PC-9 (cell line): ENCODE results near the gene PDE11A. TPM values are rescaled to one million over a fixed set of nuclear protein-coding genes. Genes with fewer than 3 reads are reported as not detected.
A peak's percentile ranks its signal among the peaks of the same experiment; 100 is the strongest.

Experiments used
- BruUV-seq: library from RNA; stranded (reverse); fragments of 400-500 nt; replicated peaks from 2 replicates; lab custom pipeline; 2021; lab: Mats Ljungman, UMichigan
- CTCF ChIA-PET: fragments of 300-600 bp; sonication (Branson Sonifier 250); formaldehyde crosslinking; loops from one replicate; lab custom pipeline; 2022; ENCODE audit warnings: antibody characterized with exemption; lab: Charles Lee
- POLR2A ChIA-PET: fragments of 300-600 bp; sonication (Branson Sonifier 250); formaldehyde crosslinking; loops from one replicate; lab custom pipeline; 2022; ENCODE audit warnings: antibody characterized with exemption; ENCODE audit not compliant: unreplicated experiment; lab: Charles Lee
- DNase-seq, 2 experiments: peaks; one replicate each; pipeline versions ENCODE4 v3.0.0 to v3.0.0-alpha.2; 2015 to 2022; ENCODE audit warnings: mixed read lengths in 1 of 2
- H2AFZ ChIP-seq: fragments of 200-600 bp; sonication (generic); 2 replicates; pipeline ENCODE4 v1.8.1; 2017; ENCODE audit warnings: antibody characterized with exemption
- H3F3A ChIP-seq: fragments of 200-600 bp; sonication (generic); 2 replicates; pipeline ENCODE4 v1.8.1; 2017; ENCODE audit warnings: antibody characterized with exemption, mild to moderate bottlenecking, low read depth; ENCODE audit not compliant: insufficient read depth
- H3K27ac ChIP-seq: fragments of 200-600 bp; sonication (generic); 2 replicates; pipeline ENCODE4 v1.6.1; 2016; ENCODE audit warnings: mixed run types
- H3K27me3 ChIP-seq: fragments of 200-600 bp; sonication (generic); 2 replicates; pipeline ENCODE4 v1.6.1; 2016; ENCODE audit warnings: low read depth, mixed run types; ENCODE audit not compliant: insufficient read depth
- H3K36me3 ChIP-seq: fragments of 200-600 bp; sonication (generic); 2 replicates; pipeline ENCODE4 v1.6.1; 2016; ENCODE audit warnings: low read depth, mixed run types
- H3K4me1 ChIP-seq: fragments of 200-600 bp; sonication (generic); replicated peaks from 2 replicates; pipeline ENCODE4 v1.6.1; 2016; ENCODE audit warnings: mixed run types; ENCODE audit not compliant: insufficient read depth
- H3K4me2 ChIP-seq: fragments of 200-600 bp; sonication (generic); 2 replicates; pipeline ENCODE4 v1.6.1; 2017; ENCODE audit warnings: mixed run types
- H3K4me3 ChIP-seq: fragments of 200-600 bp; sonication (generic); 2 replicates; pipeline ENCODE4 v1.6.1; 2016; ENCODE audit warnings: mixed run types
- H3K79me2 ChIP-seq: fragments of 200-600 bp; sonication (generic); 2 replicates; pipeline ENCODE4 v1.6.1; 2017; ENCODE audit warnings: low read depth, mixed run types
- H3K9me2 ChIP-seq: fragments of 200-600 bp; sonication (generic); 2 replicates; pipeline ENCODE4 v1.8.1; 2017; ENCODE audit warnings: mild to moderate bottlenecking; ENCODE audit not compliant: insufficient read depth
- H3K9me3 ChIP-seq: fragments of 200-600 bp; sonication (generic); 2 replicates; pipeline ENCODE4 v1.8.1; 2016; ENCODE audit warnings: low read depth; ENCODE audit not compliant: insufficient read depth
- H4K20me1 ChIP-seq: fragments of 200-600 bp; sonication (generic); 2 replicates; pipeline ENCODE4 v1.8.1; 2017; ENCODE audit not compliant: insufficient read depth
- CTCF ChIP-seq: fragments of 200-600 bp; sonication (generic); conservative IDR thresholded peaks from 2 replicates; pipeline ENCODE4 v1.6.1; 2017; ENCODE audit warnings: mixed run types, antibody characterized with exemption, mild to moderate bottlenecking, moderate library complexity
- EZH2 ChIP-seq: fragments of 200-600 bp; sonication (generic); IDR thresholded peaks from 2 replicates; pipeline ENCODE4 v1.8.0; 2017; ENCODE audit warnings: antibody characterized with exemption, low read depth
- intact Hi-C: fragments of 100-400 bp; cut with micrococcal nuclease; formaldehyde crosslinking; loops from one replicate; pipeline ENCODE4 v1.10.0; 2022; ENCODE audit not compliant: unreplicated experiment
- total RNA-seq: library from RNA; stranded (reverse); gene quantifications from 2 replicates; pipeline ENCODE4 v1.2.3, GENCODE V29; 2021

Gene PDE11A
- total RNA-seq, 1 experiment from 2014 or later: 1.4 TPM

DNA sequence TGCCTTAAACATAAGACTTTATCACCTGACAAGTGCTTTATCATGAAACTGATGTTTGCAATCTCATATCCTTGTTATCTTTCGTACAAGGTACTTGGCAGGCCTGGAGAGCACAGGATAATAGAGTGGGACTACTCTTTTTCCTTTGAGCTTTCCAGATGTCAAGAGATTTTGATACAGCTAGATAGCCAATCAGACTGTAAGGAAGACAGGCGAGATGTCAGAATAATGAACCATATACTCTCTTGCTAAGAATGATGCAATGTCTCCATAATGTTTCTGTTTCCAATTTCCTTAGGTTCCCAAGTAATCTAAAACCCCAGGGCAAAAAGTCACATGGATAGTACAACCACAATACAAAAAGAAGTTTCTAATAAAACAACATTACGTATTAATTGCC lies 313.1 kb downstream of the PDE11A start:
- H3K9me2 ChIP-seq: no peaks in the 10 kb centered on the region
- ChIA-PET CTCF (interaction anchor here (0.5 to 1.9 kb wide), 3 partner anchors 18 to 611 kb away, joined by 3 to 8 read pairs (median 3); no protein-coding TSS in a partner anchor), POLR2A (no interaction called here)
- TF ChIP-seq EZH2 (no peak), CTCF (no peak)
- no peak overlapping the region for H3K4me3 ChIP-seq
- H3K9me3 ChIP-seq: no peaks in the 10 kb centered on the region
- intact Hi-C loops: loop anchor here (1.0 to 10.0 kb wide), 6 partner anchors 342 to 1105 kb away; partner anchors contain the start of gene NFE2L2
- H3K79me2 ChIP-seq: no peaks in the 10 kb centered on the region
- H2AFZ ChIP-seq: no peak overlapping the region
- H3K27ac ChIP-seq: no peak overlapping the region
- BruUV-seq: no TSS peak
- H3K36me3 ChIP-seq: no peaks in the 10 kb centered on the region
- H3K27me3 ChIP-seq: no peaks in the 10 kb centered on the region
- no peaks in the 10 kb centered on the region for H3K4me1 ChIP-seq
- DNase-seq: no peak
- no peaks in the 10 kb centered on the region for H4K20me1 ChIP-seq
- H3F3A ChIP-seq: no peaks in the 10 kb centered on the region
- H3K4me2 ChIP-seq: no peak overlapping the region

GRCh38 chr2:177758591-177759371 lies 313.8 kb downstream of the PDE11A start:
- Histone ChIP-seq H3K4me1 (no peaks in the 10 kb centered on the region), H3K27me3 (no peaks in the 10 kb centered on the region), H3K9me3 (no peaks in the 10 kb centered on the region), H3K36me3 (no peaks in the 10 kb centered on the region), H3K9me2 (no peaks in the 10 kb centered on the region), H3K27ac (no peak overlapping the region), H3K4me2 (no peak overlapping the region), H3F3A (no peaks in the 10 kb centered on the region), H4K20me1 (no peaks in the 10 kb centered on the region), H3K4me3 (no peak overlapping the region), H2AFZ (no peak overlapping the region), H3K79me2 (no peaks in the 10 kb centered on the region)
- DNase-seq: peak in 1 of 2 experiments; percentile 53
- intact Hi-C loops: loop anchor here (1.0 to 10.0 kb wide), 6 partner anchors 341 to 1104 kb away; partner anchors contain the start of gene NFE2L2
- ChIA-PET CTCF (interaction anchor here (0.5 to 1.9 kb wide), 4 partner anchors 17 to 611 kb away, joined by 3 to 8 read pairs (median 6); no protein-coding TSS in a partner anchor), POLR2A (no interaction called here)
- no TSS peak for BruUV-seq
- TF ChIP-seq CTCF (peak; percentile 76), EZH2 (no peak)

GRCh38 chr2:177756336-177756735 lies 316.2 kb downstream of the PDE11A start:
- Histone ChIP-seq H3K27me3 (no peaks in the 10 kb centered on the region), H3K4me1 (no peaks in the 10 kb centered on the region), H3K4me3 (no peak overlapping the region), H3K27ac (no peak overlapping the region), H3K9me2 (no peaks in the 10 kb centered on the region), H3K9me3 (no peaks in the 10 kb centered on the region), H2AFZ (no peak overlapping the region), H3K36me3 (no peaks in the 10 kb centered on the region), H3F3A (no peaks in the 10 kb centered on the region), H4K20me1 (no peaks in the 10 kb centered on the region), H3K79me2 (no peaks in the 10 kb centered on the region), H3K4me2 (no peak overlapping the region)
- TF ChIP-seq CTCF: no peak
- ChIA-PET CTCF (no interaction called here), POLR2A (interaction anchor here (0.5 to 0.6 kb wide), 2 partner anchors 276 to 1122 kb away, joined by 16 to 20 read pairs; no protein-coding TSS in a partner anchor)
- no peak for DNase-seq
- no TSS peak for BruUV-seq
- intact Hi-C loops: loop anchor here (5.0 to 10.0 kb wide), 3 partner anchors 339 to 1102 kb away; partner anchors contain the start of gene NFE2L2
